ENCODE data around the gene C17orf58.
A peak's percentile ranks its signal among the peaks of the same experiment; 100 is the strongest.

- peak; percentile 89 to 98 for TF ChIP-seq CTCF (conservative IDR thresholded peaks at IDR 0.05; ENCODE audit: low read depth in 2 of 2)
- TF ChIP-seq CREB1 (CRISPR knock-in tag; IDR thresholded peaks at IDR 0.05; ENCODE audit: low read depth), result no peak
- no peak for TF ChIP-seq EZH2 (IDR thresholded peaks at IDR 0.05; ENCODE audit: low read depth, unreplicated experiment)
Observed at GRCh38 chr17:68011199-68011665, 15.0 kb upstream of the C17orf58 start.
